ENCODE results near the gene MAP3K10. TPM values are rescaled to one million over a fixed set of nuclear protein-coding genes. Genes with fewer than 3 reads are reported as not detected.

MAP3K10 gene
- total RNA-seq, 1 donor from 2014 or later = 20.6 TPM

DNA sequence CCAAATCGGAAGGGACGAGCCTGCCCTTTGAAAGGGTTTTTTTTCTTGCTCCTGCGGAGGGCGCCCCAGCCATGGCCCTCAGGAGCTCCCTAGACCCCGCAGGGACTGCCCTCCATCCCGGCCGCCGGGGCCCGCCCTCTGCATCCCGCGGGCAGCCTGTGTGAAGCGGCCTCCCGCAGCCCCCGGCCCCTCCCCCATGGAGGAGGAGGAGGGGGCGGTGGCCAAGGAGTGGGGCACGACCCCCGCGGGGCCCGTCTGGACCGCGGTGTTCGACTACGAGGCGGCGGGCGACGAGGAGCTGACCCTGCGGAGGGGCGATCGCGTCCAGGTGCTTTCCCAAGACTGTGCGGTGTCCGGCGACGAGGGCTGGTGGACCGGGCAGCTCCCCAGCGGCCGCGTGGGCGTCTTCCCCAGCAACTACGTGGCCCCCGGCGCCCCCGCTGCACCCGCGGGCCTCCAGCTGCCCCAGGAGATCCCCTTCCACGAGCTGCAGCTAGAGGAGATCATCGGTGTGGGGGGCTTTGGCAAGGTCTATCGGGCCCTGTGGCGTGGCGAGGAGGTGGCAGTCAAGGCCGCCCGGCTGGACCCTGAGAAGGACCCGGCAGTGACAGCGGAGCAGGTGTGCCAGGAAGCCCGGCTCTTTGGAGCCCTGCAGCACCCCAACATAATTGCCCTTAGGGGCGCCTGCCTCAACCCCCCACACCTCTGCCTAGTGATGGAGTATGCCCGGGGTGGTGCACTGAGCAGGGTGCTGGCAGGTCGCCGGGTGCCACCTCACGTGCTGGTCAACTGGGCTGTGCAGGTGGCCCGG, 815 bp downstream of the MAP3K10 start:
- H3K27me3 Mint-ChIP-seq (ENCODE audit: unreplicated experiment) = peaks cover 2% of the 10 kb centered on the region
- no peaks in the 10 kb centered on the region for H3K36me3 Mint-ChIP-seq (ENCODE audit: low read depth, unreplicated experiment)
- peak overlapping the region; percentile 56 for H3K4me3 Mint-ChIP-seq (ENCODE audit: unreplicated experiment)
- peak; percentile 45 for DNase-seq (ENCODE audit: low spot score)
- H3K9me3 Mint-ChIP-seq (ENCODE audit: unreplicated experiment) = no peaks in the 10 kb centered on the region
- no peak overlapping the region for H3K27ac Mint-ChIP-seq (ENCODE audit: unreplicated experiment)
- TF ChIP-seq, protein P1, sequence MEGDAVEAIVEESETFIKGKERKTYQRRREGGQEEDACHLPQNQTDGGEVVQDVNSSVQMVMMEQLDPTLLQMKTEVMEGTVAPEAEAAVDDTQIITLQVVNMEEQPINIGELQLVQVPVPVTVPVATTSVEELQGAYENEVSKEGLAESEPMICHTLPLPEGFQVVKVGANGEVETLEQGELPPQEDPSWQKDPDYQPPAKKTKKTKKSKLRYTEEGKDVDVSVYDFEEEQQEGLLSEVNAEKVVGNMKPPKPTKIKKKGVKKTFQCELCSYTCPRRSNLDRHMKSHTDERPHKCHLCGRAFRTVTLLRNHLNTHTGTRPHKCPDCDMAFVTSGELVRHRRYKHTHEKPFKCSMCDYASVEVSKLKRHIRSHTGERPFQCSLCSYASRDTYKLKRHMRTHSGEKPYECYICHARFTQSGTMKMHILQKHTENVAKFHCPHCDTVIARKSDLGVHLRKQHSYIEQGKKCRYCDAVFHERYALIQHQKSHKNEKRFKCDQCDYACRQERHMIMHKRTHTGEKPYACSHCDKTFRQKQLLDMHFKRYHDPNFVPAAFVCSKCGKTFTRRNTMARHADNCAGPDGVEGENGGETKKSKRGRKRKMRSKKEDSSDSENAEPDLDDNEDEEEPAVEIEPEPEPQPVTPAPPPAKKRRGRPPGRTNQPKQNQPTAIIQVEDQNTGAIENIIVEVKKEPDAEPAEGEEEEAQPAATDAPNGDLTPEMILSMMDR (IDR thresholded peaks at IDR 0.05; ENCODE audit: unreplicated experiment) = no peak
- H3K4me1 Mint-ChIP-seq (ENCODE audit: unreplicated experiment) = peaks cover 3% of the 10 kb centered on the region

DNA sequence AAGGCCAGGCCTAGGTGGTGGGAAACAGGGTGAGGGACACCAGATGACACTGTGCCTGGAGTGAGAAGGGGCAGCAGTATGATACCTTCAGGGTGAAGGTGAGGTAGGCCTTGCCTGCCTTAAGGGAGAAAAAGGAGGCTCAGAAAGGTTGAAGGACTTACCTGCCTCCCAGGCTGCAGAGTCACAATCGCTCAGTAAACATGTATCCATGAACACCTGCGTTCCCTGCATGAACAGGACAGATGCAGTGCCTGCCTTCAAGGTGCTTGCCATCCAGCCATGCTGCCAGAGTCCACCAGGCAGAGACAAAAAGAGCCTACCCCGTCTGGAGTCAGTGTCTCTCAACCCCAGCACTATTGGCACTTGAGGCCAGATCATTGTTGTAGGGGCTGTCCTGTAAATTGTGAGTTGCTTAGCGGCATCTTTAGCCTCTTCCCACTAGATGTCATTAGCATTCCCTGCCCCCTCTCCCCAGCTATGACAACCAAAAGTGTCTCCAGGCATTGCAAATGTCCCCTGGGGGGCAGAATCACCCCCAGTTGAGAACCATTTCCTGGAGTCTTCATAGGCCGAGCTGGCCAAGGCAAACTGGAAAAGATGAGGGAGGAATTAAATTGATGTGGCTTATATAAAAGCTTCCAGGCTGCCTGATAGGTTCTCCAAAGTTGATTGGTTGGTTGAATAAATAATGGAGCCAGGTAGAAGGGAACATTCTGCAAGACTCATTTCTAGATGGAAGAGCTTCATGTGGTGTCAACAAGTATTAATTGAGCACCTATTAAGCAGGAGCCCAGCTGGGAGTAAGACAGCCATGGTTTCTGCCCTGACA, 1.7 kb downstream of the MAP3K10 start:
- peak overlapping the region; percentile 56 for H3K4me3 Mint-ChIP-seq (ENCODE audit: unreplicated experiment)
- peaks cover 3% of the 10 kb centered on the region for H3K4me1 Mint-ChIP-seq (ENCODE audit: unreplicated experiment)
- TF ChIP-seq, protein P1 (IDR thresholded peaks at IDR 0.05; ENCODE audit: unreplicated experiment) = no peak
- peaks cover 2% of the 10 kb centered on the region for H3K27me3 Mint-ChIP-seq (ENCODE audit: unreplicated experiment)
- H3K27ac Mint-ChIP-seq (ENCODE audit: unreplicated experiment) = no peak overlapping the region
- no peak for DNase-seq (ENCODE audit: low spot score)
- peaks cover 3% of the 10 kb centered on the region for H3K36me3 Mint-ChIP-seq (ENCODE audit: low read depth, unreplicated experiment)
- H3K9me3 Mint-ChIP-seq (ENCODE audit: unreplicated experiment) = no peaks in the 10 kb centered on the region

DNA sequence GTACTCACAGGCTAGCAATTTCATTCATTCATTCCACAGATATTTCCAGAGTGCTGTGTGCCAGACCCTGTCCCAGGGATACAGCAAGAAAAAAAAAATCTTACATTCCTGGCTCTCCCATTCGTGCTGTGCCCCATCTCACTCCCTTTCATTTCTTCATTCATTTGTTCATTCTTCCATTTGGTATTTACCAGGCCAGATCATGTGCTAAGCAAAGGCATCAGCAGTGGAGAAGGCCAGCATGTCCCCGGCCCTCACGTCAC, 2.3 kb downstream of the MAP3K10 start:
- Mint-ChIP-seq H3K9me3 (ENCODE audit: unreplicated experiment) (no peaks in the 10 kb centered on the region), H3K36me3 (ENCODE audit: low read depth, unreplicated experiment) (peaks cover 3% of the 10 kb centered on the region), H3K4me1 (ENCODE audit: unreplicated experiment) (peaks cover 3% of the 10 kb centered on the region), H3K4me3 (ENCODE audit: unreplicated experiment) (peak overlapping the region; percentile 8), H3K27me3 (ENCODE audit: unreplicated experiment) (peaks cover 2% of the 10 kb centered on the region), H3K27ac (ENCODE audit: unreplicated experiment) (no peak overlapping the region)
- TF ChIP-seq, protein P1 (IDR thresholded peaks at IDR 0.05; ENCODE audit: unreplicated experiment) = no peak
- DNase-seq (ENCODE audit: low spot score) = no peak

DNA sequence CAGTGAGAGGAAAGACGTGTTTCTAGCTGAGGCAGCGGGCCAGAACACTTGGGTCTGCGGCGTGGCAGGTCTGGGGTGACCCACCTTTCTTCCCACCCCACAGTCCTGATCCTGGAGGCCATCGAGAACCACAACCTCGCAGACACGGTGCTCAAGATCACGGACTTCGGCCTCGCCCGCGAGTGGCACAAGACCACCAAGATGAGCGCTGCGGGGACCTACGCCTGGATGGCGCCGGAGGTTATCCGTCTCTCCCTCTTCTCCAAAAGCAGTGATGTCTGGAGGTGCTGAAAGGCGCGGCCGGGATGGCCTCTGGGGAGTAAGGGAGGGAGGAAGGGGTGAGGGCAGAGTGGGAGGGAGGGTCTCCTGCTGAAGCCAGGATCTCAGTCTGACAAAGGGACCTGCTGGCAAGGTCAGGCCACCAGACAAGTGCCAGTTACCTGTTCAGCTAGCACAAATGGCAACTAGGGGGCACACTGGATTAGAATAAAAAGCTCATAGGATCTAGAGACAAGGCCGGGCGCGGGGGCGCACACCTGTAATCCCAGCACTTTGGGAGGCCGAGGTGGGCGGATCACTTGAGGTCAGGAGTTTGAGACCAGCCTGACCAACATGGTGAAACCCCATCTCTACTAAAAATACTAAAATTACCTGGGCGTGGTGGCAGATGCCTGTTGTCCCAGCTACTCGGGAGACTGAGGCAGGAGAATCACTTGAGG, 7.2 kb downstream of the MAP3K10 start:
- Mint-ChIP-seq H3K27me3 (ENCODE audit: unreplicated experiment) (peaks cover 2% of the 10 kb centered on the region), H3K27ac (ENCODE audit: unreplicated experiment) (no peak overlapping the region), H3K4me1 (ENCODE audit: unreplicated experiment) (no peaks in the 10 kb centered on the region), H3K36me3 (ENCODE audit: low read depth, unreplicated experiment) (peaks cover 8% of the 10 kb centered on the region), H3K9me3 (ENCODE audit: unreplicated experiment) (no peaks in the 10 kb centered on the region), H3K4me3 (ENCODE audit: unreplicated experiment) (no peak overlapping the region)
- DNase-seq (ENCODE audit: low spot score) = no peak
- TF ChIP-seq, protein P1 (IDR thresholded peaks at IDR 0.05; ENCODE audit: unreplicated experiment) = no peak

Measured in endothelial cell (in vitro differentiated cells).